NCI-H748 treated with DMSO at 0.1 percent for 48 hours (cell line): ENCODE results near the gene GGT6.

ENCODE experiments used
- DNase-seq: peaks from one replicate; lab custom pipeline; 2025; lab: John Stamatoyannopoulos, UW

Gene GGT6

DNA sequence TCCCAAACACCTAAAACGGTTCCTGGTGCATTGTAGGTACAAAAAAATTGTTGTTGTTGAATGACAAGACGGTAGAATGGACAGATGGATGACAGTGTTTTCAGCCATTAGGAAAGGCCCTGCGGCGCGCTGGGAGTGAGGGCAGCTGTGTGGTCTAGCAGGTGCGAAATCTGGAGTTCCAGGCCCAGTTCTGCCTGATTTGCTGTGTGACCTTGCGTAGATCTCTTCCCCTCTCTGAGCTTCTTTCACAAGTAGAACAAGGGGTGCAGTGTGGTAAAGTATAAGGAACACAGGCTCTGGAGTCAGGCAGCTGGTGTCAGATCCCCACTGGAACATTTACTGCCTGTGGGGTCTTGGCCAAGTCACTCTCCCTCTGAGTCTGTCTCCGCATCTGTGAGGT is 36.4 kb downstream of the GGT6 start:
- DNase-seq = no peak

DNA sequence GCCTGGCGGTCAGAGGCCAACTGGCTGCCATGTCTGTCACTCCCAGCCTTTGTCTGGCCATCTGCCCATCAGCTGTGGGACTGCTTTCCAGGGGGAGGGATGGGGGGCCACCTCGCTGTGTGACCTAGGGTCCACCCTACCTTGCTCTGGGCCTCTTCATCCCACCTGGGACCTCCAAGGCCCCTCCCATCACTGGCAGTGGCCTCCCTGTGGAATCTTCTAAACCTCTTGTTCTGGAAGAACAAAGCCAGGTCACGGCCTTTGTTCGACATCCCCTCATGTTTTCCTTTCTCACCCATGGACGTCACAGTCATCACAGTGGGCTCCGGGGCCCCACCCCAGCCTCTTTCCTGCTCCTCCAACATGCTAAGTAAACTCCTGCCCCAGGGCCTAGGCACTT is 37.7 kb downstream of the GGT6 start:
- no peak for DNase-seq

DNA sequence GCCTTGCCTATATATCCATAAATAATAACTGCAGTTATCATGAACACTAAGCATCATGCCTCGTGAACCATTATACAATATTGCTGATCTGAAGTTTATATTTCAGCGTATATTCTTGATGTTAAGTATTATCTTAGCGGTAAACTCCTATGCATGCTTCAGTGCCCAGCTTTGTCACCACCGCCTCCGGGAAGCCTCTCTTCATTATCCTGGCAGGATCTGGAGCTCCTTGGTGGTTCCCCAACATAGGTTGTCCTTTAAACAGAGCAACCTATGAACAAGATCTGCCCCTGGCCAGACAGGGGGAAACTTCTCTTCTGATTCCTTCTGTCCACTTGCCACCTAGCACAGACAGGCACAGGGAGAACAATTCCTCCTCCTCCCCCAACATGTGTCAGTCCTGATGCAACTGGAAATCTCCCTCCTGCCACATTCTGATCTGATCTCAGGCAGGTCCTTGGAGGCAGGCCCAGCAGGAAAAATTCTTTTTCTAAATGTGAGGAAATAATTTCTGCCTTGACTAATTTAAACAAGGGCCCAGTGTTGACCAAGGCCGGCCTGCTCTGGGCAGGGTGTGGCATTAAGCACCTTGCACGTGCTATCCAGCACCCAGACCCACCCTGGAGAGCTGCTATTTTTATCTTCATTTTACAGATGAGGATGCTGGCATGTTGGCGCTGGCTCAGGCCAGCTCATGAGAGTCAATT is 39.3 kb downstream of the GGT6 start:
- no peak for DNase-seq

DNA sequence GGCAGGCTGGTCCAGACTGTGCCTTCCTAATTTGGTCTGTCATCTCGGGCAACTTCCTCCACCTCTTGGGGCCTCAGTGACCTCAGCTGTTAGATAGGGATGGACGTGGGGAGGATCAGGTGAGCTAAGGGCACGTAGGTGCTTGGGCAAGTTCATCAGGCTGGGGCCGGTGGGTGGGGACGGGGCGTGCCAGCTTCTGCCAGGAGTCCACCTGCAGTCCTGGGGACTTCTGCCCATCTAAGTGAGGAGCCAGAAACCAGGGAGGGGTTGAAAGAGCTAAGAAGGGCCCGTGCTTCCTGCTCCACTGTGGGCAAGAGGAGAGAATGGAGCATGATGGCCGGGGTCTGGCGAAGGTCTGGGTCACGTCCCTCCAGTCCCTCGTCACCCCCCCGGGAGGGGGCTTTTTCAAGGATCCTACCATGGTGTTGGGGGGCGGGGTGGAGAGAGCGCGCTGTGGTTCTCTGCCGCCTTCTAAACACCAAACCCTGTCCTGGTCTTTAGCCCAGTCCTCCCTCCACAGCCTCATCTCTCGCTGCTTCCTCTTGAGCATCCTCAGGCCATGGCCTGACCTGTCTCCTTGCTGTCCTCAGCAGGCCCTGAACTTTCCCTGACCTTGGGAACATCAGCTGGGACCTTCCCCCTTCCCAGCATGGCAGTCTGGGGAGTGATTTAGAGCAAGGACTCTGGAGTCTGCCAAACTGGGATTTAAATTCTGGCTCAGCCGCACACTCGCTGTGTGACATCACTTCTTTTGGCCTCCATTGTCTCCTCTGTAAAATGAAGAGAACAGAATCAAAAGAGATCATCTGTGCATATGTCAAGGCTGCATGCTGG is 40.1 kb downstream of the GGT6 start:
- DNase-seq = no peak

DNA sequence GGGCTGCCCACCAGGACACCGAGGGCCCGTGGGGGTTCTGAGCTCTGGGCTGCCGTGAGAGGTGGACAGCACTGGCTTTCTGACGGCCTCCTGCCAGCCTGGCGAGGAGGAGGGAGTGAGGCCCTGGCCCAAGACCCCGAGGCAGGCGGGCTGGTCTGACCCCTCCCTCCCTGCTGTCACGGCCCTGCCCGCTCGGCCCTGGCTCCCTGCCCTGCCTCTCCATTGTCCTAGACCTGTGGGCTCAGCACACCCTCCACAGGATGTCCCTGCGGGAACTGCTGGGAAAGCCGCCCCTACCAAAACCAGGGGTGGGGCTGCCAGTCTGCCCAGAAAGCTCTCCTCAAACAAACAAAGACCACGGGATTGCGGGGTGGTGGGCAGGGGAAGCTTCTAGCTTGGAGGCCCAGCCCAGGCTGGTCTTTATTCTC is 41.0 kb downstream of the GGT6 start:
- DNase-seq = no peak

DNA sequence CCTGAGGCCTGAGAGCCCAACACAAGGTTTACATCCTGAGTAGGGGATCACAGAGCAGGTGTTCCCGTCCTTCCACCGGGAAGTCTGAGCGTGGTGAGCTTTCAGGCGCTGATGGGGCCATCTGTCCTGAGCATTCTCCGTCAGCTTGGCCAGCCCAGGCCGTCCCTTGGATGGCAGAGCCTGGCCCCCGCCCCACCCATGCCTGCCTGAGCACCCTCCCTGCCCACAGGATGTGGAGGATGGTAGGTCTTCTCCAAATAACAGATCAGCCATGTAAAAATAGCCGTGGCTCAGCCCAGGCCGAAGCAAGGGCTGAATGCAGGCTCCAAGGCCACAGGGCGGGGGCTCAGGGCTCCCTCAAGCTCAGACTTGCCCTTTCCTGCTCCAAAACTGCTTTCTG is 41.5 kb downstream of the GGT6 start:
- DNase-seq = no peak

- no peak for DNase-seq
These were observed 43.6 kb downstream of the GGT6 start for GRCh38 chr17:4516735-4517134.

DNA sequence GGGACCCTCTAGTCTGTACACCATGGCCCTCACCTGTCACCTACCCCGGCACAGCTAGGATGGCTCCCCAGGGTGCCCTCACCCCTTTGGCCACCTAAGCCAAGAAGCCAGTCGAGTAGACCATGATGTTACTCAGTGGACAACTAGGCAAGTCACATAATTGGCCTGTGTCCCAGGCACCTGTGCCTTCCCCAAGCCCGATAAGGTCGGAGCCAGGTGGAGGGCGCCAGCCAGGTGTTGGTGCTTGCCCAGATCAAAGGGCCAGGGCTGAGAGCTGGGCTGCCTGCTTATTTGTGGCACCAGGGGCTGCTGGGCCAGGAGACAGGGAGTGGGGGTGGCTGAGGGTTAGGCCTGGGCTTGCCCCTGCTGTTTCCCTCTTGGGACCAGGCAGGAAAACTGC is 44.9 kb downstream of the GGT6 start:
- DNase-seq = no peak

DNA sequence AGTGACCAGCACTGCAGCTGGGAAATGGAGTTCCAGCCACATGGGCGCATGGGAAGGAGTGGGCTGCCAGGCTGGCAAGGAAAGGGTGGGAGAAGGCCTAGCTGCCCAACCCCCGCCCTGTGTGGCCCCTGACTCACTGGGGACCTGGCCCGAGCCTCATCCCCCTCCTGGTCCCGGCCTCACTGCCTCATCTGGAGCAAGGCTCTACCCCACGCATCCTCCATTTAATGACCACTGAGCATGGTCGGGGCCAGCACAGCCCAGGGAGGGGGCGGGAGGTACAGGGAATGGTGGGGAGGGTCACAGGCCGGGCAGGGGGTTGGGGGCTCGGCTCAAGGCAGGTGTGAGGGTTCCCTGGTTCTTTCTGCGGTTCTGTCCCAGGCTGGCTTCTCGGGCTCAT is 45.6 kb downstream of the GGT6 start:
- no peak for DNase-seq

- no peak for DNase-seq
These were observed 46.2 kb downstream of the GGT6 start for GRCh38 chr17:4514206-4514605.

GRCh38 chr17:4513113-4514032 is 47.0 kb downstream of the GGT6 start:
- DNase-seq = no peak

DNA sequence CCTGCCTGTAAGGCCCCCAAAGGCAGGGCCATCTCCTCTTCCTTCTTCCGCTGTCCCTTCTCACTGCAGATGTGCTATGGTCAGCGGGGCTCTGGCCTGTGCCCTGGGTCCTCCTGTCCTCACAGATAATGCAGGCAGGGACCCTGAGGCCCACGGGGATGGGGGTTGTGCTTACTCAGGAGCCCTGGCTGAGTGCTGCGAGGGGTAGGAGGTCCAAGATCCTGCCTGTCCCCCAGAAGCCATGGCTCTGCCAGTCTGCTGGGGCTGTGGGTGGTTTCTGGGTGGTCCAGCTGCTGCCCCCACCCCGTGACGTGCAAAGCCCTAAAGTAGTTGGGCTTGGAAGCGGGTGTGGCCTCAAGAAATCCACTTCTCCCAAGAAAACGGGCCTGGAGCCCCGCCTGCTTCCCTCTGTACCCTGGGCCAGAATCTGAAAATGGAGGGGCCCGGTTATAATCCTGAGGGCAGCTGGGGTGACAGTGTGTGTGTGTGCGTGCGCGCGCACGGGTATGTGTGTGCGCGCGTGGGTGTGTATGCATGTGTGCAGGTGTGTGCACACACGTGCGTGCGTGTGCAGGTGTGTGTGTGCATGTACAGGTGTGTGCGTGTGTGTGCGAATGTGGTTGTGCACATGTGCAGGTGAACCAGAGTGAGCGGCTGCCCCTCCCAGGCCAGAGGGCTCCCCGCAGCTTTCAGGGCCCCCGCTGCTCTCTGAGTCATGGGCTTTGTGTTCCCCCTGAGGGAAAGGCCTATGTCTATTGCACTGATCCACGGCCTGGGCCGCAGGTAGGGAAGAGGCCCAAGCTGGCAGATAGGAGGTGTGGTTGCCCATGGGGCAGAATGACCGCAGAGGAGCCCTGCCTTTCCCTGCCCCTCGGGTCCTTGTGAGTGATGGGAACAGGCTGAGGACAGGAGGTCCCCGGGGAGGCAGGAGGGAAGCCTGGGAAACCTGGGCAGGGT is 47.9 kb downstream of the GGT6 start:
- no peak for DNase-seq

DNA sequence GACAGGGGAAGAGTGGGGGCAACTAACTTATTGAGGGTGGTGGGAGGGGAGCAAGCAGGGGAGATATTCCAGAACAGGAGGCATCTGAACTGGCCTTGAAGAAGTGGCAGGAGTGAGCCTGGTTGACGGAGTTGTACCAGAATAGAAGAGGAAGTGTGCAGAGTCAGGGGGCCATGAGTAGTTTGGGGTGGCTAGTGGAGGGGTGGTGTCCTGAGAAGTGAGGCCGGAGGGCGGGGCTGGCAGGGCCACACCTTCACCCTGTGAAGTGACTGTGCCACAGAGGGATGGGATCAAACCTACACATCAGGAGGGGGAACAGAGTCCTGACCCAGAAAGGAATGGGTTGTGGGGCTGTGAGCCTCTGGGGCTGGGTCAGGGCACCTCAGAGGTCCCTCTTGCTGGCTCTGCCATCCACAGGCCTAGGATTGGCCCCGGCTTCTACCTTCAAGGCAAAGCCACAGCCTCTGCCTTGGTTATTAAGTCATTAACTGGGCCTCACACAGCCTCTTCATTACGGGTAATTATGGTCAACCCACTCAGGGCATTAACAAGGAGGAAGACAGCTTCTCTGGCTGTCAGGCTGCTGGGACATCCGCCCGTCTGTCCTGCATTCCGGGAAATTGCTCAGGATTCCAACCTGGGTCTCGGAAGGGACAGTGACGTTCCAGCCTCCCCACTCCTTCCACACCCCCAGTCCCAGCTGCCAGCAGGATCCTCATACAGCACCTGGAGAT is 49.0 kb downstream of the GGT6 start:
- DNase-seq = no peak

- no peak for DNase-seq
These were observed 49.8 kb downstream of the GGT6 start for GRCh38 chr17:4510618-4510941.

DNA sequence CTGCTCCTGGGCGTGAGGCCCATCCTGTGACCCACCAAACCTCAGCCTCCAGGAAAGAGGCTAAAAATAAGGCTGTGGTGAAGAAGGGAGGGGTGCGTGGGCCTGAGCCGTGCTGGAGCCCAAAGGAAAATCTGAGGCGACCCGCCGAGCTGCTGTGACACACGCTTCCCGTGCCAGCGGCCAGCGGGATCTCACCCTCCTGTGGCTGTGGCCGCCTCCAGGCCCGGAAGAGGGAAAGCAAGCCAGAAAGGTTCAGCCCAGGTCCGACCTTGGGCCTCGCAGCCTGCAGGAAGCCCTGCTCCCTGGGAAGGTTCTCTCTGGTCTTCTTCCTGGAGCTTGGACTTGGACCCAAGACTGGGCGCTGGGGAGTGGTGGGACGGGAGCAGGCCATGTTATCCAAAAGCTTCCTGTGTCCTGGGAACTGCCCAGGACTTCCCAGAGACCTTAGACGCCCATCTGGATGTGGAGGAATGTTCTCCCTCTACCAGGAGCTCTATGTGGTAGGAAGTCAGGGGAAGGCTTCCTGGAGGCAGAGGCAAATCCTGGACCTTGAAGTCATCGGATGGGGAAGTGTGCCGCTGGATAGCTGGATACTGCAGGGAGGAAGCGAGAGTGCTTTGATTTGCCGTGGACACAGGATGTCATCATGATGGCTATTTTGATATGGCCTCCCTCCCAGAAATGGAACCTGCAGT is 50.3 kb downstream of the GGT6 start:
- no peak for DNase-seq

DNA sequence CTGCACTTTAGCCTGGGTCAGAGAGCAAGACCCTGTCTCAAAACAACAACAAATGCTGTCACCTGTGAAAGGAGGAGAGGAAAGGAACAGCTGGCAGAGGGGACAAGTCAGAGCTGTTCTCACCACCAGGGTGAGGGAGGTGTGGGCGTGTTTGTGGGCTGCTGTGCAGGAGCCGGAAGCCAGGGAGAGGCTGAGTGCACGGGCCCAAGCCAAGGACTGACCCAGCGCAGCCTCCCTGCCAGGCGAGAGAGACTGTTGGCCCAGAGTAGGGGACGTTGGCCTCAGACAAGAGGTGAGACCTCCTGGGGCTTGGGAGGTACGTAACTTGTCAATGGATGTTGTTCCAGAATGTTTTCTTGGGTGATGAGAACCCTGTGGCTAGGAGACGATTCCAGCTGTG is 51.0 kb downstream of the GGT6 start:
- no peak for DNase-seq

DNA sequence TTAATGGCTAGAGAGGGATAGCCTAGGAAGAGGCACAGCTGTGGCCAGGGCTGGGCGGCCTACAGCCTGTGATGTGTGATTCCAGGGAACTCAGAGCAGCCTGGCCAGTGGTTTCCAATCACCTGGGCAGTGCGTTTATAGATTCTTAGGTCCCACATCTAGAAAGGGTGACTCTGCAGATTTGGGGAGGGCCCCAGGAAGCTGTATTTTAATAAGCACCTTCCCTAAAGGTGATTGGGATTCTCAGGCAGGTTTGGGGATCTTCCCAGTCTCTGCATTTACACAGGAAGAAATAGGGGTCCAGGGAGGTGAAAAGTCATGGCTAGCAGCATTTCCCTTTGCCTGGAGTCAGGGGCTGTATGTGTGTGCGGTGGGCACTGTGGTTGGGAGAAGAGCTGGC is 52.2 kb downstream of the GGT6 start:
- no peak for DNase-seq

GRCh38 chr17:4507361-4508111 is 52.8 kb downstream of the GGT6 start:
- no peak for DNase-seq
